SKM-1 treated with dmso at 0.1 percent for 144 hours (cell line): ENCODE measurements around the gene PROCR.
"Not testable (repeated sequence)": the region's sequence is repeated elsewhere in the genome, so short reads cannot be mapped to it uniquely, and the experiment has no call there.

Experiments used
- DNase-seq: peaks from one replicate; lab custom pipeline; 2025; ENCODE audit not compliant: unreplicated experiment; lab: John Stamatoyannopoulos, UW

PROCR gene

GRCh38 chr20:35164531-35164930 is 7.3 kb upstream of the PROCR start:
- DNase-seq = not testable (repeated sequence)

- DNase-seq = no peak
These were observed 6.4 kb upstream of the PROCR start for GRCh38 chr20:35165221-35166185.

GRCh38 chr20:35166242-35166830 is 5.5 kb upstream of the PROCR start:
- DNase-seq = peak; percentile 13

GRCh38 chr20:35167787-35168186 is 4.1 kb upstream of the PROCR start:
- no peak for DNase-seq

GRCh38 chr20:35168701-35169409 is 3.0 kb upstream of the PROCR start:
- DNase-seq = not testable (repeated sequence)

- no peak for DNase-seq
These were observed 477 bp upstream of the PROCR start for GRCh38 chr20:35171438-35171752.

- DNase-seq = no peak
These were observed 548 bp downstream of the PROCR start for GRCh38 chr20:35172434-35172806.

GRCh38 chr20:35173576-35174192 is 1.8 kb downstream of the PROCR start:
- no peak for DNase-seq

- DNase-seq = no peak
These were observed 2.8 kb downstream of the PROCR start for GRCh38 chr20:35174458-35175216.

- DNase-seq = no peak
These were observed 4.3 kb downstream of the PROCR start for GRCh38 chr20:35176132-35176531.

- DNase-seq = no peak
These were observed 7.7 kb downstream of the PROCR start for GRCh38 chr20:35179292-35180212.

GRCh38 chr20:35180266-35180665 is 8.4 kb downstream of the PROCR start:
- DNase-seq = no peak

GRCh38 chr20:35181731-35182130 is 9.9 kb downstream of the PROCR start:
- DNase-seq = no peak

GRCh38 chr20:35186691-35187289 is 14.9 kb downstream of the PROCR start:
- DNase-seq = not testable (repeated sequence)

- no peak for DNase-seq
These were observed 15.8 kb downstream of the PROCR start for GRCh38 chr20:35187584-35188190.

- DNase-seq = not testable (repeated sequence)
These were observed 17.4 kb downstream of the PROCR start for GRCh38 chr20:35189223-35189622.

- DNase-seq = no peak
These were observed 18.7 kb downstream of the PROCR start for GRCh38 chr20:35190556-35190955.

- no peak for DNase-seq
These were observed 19.7 kb downstream of the PROCR start for GRCh38 chr20:35191419-35192117.
